ENCODE data around the gene RAB3C.

RAB3C gene

DNA sequence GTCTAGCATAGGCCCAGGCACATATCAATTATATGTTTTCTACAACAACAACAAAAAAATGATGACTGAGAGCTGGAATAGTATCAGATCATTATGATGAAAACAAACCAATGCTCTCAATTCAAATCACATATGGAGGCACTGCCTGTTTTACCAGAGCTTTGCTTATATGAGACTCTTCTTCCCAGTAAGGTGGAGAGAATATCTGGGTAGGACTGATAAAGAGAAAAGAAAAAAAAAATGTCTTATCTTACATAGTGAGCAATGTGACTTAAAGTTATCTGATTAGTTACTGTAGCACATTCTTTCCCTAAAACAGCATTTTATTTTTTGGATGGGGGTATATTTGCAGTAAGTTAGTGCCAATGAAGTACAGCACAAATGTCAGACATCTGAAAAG lies 154.8 kb downstream of the RAB3C start:
- no peak for DNase-seq

DNA sequence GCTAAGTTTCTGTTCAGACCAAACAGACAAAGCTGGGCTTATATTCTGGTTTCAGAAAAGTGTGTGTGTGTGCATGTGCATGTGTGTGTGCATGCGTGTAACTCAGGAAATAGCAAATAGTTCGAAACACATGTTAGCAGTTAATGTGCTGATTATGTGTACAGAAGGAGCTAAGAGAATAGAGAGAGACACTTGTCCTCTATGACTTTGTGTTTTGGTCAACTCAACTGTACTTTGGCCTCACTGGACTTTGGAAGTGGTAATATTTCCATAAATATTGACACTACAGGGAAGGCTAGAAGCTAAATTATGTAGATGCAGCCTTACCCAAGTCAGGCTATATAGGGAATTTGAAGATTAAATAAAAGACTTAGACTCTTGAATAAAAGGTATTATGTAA lies 155.5 kb downstream of the RAB3C start:
- DNase-seq: no peak

DNA sequence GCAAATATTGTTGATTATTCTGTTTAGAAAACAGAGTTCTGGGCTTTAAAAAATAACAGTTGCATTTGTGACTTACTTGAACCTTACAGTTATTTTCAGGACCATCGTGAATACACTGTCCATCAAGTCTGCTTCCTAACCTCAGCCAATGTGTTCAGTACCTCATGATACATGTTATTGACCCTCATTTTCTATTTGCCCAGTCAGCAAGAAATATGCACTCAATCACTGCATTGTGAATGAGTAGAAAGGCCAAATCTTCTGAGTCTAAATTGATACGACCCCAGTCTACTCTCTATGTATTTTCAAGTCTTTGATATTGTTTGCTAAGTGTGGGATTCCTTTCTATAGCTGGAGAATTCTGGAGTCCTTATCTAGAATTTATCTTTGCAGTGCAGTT lies 156.2 kb downstream of the RAB3C start:
- no peak for DNase-seq

DNA sequence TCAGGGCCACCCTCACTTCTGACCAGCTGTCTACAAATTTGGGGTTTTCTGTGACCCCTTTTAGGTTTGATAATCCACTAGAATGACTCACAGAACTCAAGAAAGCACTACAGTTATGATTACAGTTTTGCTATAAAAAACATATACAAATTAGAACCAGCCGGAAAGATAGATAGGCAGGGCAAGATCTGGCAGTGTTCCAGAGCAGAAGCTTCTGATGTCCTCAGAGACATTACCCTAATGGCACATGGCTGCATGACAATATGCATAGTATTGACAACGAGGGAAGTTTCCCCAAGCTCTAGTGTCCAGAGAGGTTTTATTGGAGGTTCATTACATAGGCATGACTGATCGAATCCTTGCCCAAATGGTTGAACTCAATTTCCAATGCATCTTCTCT lies 158.1 kb downstream of the RAB3C start:
- no peak for DNase-seq

DNA sequence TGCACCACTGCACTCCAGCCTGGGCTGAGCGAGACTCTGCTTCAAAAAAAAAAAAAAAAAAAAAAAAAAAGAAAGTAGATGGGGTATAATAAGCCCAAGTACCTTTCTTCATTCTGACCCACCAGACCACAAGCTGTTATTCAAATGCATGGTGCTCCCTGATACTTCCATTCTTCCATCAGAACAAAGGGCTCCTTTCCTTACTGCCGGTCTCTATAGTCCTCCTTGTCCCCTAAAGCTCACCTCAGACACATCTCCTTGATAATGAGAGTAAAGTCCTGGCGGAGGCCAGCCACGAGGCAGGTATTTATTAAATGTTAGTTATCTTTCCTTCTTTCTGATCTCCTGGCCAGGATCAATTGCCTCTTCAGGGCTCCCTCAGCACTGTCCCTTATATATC lies 162.5 kb downstream of the RAB3C start:
- no peak for DNase-seq

DNA sequence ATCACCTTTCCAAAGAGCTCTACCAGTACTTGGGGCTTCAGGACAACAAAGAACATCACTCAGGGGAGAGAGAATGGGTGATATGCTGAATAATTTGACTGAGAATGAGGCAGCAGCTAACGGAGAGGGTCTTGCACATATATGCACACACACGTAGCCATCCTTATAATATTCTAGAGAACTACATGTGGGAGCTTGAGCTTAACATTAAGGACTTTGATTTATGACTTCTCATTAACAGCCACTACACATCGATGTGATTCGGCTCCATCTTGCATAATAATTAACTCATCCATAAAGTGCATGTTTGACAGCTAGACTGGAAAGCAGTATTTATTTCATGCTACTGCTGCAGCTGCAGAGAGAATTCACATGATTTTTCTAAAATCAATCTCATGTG lies 163.4 kb downstream of the RAB3C start:
- DNase-seq: no peak

DNA sequence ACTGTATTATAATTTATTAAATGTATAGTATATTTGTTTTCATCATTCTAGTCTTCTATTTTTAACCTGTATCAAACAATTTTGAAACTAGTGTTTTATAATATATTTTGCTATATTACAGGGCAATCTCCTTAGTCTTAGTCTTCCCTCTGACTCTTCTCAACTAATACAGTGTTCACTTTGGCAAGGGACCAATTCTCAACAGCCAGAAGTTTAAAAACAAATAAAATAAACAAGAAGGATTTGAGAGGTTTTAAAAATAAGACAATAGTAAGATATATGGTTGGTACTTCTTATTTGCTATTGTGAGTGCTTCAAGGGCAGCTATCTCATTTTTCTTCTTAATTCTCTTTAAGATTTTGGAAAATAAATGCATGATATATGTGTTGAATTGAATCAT lies 167.2 kb downstream of the RAB3C start:
- no peak for DNase-seq

DNA sequence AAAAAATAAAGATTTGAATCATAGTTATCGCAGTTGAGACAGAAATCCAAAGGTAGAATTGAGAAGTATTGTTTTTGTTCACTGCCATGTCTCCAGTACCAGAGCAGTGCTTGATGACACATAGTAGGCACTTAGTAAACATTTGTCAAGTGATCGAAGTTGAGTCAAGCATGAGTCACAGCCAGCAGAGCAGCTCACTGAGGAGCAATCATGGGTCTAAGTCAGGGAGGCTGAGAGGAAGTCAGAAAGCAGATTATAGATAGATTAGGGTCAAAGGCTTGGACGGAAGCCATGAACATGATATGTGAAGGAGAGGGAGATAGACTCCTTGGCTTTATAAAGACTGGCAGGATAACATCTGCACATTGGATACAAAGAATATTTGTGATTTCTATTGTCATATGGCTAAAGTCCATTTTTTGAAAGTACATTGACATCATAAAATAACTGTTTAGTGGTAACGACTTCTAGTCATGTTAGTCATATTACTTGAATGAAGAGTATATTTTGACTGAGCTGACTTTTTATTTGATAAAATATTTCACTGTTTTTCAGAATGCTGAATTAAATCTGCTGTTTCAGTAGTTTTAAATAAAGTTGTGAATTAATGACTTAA lies 168.5 kb downstream of the RAB3C start:
- DNase-seq: peak; percentile 60

DNA sequence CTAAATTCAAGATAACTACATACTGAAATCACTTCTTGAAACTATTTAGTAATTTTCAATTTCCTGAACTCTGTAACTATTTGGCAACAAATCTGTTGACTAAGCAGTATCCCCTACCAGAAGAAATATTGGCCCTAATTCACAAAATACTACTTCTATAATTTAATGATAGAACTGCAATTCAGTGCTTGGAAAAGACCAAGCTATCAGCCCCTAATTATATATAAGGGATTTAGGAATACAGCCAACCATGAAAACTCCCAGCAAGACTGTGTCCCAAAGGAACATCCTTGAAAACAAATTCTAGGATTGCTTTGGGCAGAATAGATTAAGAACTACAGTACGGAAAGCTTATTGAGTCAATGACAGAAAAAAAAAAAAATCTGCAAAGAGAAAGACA lies 169.2 kb downstream of the RAB3C start:
- DNase-seq: no peak

DNA sequence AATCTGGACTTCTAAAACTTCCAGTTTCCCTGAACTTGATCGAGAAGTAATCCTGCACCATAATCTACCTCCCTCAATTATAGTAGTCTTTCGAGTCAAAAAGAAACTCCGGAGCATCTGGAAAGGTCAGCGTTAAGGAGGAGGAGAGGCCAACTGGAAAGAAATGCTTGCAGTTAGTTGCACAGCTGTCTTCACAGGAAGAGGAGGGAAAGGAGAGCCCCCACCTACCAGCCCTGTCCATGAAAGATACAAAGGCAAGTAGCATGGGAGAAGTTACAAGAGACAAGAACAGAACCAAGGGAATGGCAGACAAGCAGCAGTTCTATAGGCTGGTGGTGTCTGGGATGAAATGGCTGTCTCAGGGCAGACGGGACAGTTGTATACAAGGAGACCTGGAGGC lies 170.6 kb downstream of the RAB3C start:
- DNase-seq: no peak

DNA sequence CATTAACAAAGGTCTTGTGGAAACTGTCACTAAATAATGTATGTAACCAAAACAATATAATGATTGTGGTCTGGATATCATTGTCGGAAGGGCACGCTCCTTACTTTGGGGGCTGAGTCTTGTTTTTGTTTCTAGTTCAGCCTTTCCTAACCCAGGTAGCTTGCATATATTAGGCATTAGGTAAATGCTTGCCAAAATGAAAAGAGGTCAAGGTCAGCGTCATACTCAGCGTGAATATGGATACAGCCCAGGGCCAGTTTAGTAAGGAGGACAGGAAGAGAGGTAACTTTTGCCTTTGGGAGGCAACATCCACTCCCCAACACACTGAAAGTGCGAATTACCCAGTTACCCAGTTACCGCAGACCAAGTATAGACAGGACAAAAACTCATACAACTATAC lies 171.4 kb downstream of the RAB3C start:
- DNase-seq: no peak

DNA sequence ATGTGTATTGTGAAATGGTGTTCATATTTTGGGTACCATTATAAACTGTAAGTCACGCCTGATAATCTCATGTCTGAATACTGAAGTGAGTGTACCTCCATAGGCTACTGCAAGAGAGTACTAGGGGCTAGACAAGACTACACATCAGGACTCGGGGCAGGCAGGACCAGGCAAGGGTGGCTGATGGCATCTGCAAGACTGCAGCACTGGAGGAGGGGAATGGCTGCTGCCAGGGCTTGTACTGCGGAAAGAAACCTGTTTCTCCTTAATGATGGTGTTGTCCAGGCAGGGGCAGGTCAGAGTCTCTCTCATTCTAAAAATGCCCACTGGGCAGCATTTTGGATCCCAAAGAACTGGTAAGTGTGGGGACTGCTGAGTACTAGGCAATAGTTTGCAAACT lies 172.5 kb downstream of the RAB3C start:
- no peak for DNase-seq

DNA sequence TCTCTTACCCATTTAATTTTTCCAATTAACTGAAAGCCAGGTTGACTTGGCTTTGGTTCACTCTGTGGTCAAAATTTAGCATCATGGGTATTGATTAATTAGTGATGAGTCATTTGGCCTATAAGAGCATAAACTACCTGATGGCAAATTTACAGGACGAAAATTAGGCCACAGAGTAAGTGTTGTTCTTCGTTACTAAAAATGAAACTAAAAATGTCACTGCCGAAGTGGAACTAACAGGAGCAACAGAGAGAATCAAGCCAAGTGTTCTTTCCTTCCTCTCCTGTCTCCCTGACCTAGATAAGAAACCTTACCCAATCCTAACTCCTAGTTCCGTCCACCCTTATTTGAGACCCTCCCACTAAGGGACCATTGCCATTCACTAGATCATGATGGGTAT lies 176.9 kb downstream of the RAB3C start:
- no peak for DNase-seq

DNA sequence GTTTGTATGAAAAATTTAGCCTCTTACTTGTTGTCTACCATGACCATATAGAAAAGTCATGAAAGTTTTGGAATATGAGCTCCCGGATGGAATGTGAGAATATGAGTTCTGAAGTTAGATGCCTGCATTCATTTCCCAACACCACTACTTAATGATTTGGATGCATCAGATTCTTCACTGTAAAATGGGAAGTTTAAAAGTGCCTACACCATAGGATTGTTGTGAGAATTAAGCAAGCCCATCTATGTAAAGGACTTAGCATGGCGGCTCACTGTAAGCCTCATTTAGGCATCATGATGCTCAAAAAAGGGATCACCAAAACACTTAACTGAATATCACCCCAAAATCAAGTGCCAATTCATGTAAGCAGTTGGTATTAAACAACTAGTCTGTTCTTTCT lies 177.3 kb downstream of the RAB3C start:
- DNase-seq: no peak

DNA sequence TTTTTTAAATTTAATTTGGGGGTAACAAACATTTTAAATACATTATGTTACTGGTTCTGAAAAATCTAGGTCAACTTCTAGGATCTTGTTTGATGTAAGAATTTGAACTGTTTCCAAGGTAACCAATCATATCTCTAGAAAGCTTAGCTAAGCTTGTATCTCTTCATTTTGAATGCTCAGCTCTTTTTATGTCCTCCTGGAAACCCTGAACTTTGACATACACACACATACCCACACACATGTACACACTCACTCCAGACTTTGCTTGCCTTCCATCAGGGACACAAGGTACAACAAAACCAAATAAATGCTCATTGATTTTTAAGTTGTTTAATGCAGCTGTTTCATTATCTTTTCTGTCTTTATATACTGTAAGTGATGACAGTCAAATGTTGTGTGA lies 178.5 kb downstream of the RAB3C start:
- no peak for DNase-seq

DNA sequence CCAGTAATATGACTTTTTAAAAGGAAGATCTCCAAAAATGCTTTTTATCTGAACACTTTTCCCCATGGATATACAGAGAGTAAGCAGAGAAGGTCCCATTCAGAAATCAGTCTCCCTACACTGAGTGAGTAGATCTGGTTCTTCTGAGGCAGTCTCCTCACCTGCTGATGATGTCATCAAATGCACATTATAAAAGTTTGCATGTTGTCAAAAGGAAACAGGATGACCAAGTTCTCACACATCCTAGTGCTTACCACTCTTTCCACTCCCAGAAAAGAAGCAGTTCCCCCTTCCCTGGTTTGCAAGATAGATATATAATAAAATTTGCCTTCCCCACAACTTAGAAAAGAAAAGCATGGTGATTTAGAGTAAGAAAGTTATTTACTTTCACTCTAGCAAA lies 180.5 kb downstream of the RAB3C start:
- no peak for DNase-seq

DNA sequence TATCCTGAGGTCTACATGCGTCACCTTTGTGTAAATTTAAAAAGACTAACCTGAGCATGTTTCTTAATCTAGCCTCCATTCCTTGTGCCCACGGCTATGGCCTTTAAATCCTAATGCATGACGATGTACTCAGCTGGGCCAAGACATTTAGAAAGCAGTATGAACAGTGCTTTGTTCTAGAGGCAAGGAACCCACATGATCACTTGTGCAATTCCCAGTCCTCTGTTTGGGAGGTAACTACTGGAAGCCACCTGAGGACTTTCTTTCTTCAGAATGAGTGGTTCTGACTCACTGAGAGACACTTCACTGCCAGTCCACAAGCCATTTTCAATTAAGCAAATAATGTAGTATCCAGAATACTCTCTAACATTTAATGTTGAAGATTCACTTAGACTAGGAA lies 181.3 kb downstream of the RAB3C start:
- no peak for DNase-seq

DNA sequence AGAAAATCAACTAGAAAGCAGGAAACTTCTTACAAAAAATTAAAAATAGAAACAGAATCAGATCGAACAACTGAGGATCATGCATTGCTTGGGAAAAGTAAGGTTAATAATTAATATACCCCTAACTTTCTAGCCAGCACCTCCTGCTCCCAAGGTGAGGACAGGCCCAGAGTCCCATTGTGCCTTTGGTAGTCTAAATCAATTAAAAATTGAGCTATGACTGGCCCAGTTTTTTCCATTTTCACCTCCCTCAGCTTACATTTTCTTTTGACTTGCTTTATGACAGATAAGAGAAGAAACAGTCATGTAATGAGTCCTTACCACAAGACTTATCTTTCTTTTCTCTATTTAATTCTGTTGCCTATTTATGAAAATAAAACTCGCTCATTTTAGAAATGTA lies 182.2 kb downstream of the RAB3C start:
- DNase-seq: no peak

DNA sequence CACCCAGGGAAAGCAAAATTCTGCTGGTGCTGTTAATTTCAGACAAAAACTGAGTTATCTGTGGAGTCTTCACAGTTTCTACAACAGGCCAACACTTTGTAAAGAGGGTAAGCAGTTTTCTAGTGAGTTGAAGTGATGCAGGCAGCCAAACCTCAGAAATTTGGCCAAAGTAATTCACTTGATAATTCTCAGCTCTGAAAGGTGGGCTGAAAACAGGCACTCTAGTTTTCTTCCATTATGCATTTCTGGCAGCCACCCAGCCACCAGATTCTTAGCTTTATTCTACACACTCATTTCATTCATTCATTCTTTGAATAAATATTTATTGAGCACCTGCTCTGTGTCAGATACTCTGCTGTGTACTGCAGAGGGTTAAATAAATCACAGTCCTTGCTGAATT lies 184.2 kb downstream of the RAB3C start:
- DNase-seq: no peak

DNA sequence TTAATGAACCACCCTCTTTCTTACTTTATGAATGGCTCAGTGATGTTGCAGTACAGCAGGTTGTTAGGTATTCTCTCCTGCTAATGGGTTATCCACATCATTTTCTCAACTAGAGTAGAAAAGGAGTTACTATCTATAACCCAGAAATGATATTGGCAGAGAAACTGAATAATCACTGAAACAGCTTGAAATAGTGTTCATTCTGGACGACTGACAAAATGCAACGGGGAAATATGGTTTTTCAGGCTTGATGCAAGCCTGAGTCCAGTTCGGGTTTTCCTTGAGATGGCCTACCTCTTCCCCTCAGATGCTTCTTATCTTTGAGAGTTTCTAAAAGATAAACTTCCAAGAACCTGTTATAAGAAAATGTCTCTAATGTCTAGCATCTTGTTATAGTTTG lies 187.3 kb downstream of the RAB3C start:
- no peak for DNase-seq

DNA sequence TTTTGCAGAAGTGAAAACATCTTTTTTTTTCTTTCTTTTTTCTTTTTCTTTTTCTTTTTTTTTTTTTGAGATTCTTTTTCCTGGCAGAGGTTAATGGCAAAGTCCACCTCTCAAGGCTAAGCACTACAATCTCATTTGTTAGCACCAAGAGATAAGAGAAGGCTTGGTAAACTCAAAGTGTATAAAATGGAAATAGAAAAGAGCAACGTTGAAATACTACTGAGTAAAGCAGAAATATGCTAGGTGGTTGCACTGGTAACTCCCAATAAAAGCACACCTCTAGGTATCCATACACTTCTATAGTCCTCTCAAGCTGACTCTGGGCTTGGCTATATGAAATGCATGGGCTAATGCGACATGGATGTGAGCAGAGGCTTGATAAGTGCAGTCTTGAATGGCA lies 188.9 kb downstream of the RAB3C start:
- DNase-seq: no peak

DNA sequence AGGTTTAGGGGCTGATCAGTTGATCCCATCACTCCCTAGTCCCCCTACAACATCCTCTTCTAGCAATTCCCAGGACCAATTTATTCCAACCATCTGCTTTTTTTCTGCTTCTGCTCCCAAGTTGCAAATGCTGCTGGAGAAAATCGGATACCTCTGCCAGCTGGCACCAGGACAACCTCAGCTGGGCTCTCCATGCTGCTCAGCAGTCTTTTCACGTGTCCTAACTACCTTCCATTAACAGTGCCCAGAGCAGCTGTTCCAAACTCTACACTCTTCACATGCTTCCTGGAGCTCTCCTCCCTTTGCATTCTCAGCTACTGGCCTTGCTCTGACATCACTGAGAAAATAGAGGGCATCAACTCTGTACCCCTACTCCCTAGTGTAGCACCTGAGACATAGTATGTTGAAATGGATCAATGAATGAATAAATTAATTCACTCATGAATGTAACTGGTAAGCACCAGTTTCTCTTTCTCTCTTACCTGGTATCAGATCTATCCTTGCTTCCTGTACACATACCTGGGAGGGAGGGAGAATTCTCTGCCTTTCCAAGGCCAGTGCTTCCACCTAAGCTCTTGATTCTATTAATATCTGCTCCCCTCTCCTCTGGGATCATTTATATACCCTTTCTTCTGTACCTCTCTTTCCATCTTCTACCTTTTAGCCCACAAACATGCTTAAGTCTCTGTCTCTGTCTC lies 191.0 kb downstream of the RAB3C start:
- DNase-seq: no peak

DNA sequence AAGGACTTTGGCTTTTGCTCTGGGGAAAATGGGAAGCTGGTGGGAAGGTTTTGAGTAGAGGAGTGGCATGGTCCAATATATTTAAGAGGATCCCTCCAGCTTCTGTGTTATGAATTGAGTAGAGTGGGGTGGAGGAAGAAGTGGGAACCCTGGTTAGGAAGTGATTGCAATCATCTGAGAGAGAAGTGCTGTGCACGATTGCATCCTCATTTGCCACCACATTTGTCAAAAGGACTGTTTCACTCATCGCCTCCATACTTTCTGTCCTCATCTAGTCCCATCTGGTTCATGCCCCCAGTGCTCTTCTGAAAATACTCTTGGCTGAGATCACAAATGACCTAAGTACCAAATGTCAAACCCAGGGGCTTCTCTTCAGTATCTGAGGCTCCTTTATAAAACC lies 192.1 kb downstream of the RAB3C start:
- DNase-seq: no peak

DNA sequence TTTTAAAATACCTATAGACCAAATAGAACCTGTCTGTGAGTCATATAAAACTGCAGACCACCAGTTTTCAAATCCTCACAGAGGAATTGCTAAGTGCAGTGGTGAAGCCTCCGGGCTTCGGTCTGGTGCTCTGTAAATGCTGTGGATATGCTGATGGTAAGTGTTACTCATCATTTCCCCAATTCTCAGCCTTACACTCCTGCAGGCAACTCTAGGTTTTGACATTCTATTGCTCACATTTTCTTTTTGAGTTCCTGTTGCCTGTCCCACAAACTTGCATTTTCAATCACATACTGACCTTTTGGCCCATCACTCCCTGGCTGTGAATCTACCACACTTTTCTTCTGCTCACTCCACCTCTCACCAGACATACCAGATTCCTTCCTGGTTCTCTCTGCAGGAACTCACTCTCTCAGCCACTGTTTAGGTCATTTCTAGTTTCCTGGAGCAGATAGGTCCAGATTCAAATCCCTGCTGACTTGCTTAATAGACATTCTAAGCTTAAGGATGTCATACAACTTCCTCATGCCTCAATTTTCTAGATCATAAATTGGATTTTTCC lies 192.9 kb downstream of the RAB3C start:
- no peak for DNase-seq

DNA sequence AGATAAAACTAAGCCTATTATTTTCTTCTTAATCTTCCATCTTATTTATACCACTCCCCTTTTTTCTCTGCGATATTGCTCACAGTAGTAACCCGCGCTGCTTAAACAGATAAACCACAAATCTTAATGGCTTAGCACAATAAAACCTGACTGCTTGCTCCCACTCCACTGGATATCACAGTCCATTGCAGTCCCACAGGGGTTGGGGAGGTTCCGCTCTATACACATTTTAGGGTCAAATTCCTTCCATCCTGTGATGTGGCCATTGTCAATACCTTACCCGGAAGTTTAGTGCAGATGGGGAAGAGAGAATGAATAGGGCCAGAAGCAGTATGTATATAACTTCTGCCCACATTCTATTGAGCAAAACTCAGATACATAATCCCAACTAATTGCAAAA lies 193.7 kb downstream of the RAB3C start:
- DNase-seq: no peak
